GM12801 (cell line): ENCODE measurements around the gene SMIM20.

Experiments
- TF ChIP-seq, protein P1 (sequence below): IDR thresholded peaks from one replicate; pipeline ENCODE4 v1.5.1; 2011; ENCODE audit warnings: control low read depth; ENCODE audit not compliant: insufficient read length; ENCODE audit errors: extremely low read depth

The SMIM20 gene

GRCh38 chr4:25976780-25977179, 62.8 kb downstream of the SMIM20 start:
- TF ChIP-seq, protein P1, sequence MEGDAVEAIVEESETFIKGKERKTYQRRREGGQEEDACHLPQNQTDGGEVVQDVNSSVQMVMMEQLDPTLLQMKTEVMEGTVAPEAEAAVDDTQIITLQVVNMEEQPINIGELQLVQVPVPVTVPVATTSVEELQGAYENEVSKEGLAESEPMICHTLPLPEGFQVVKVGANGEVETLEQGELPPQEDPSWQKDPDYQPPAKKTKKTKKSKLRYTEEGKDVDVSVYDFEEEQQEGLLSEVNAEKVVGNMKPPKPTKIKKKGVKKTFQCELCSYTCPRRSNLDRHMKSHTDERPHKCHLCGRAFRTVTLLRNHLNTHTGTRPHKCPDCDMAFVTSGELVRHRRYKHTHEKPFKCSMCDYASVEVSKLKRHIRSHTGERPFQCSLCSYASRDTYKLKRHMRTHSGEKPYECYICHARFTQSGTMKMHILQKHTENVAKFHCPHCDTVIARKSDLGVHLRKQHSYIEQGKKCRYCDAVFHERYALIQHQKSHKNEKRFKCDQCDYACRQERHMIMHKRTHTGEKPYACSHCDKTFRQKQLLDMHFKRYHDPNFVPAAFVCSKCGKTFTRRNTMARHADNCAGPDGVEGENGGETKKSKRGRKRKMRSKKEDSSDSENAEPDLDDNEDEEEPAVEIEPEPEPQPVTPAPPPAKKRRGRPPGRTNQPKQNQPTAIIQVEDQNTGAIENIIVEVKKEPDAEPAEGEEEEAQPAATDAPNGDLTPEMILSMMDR: no peak

DNA sequence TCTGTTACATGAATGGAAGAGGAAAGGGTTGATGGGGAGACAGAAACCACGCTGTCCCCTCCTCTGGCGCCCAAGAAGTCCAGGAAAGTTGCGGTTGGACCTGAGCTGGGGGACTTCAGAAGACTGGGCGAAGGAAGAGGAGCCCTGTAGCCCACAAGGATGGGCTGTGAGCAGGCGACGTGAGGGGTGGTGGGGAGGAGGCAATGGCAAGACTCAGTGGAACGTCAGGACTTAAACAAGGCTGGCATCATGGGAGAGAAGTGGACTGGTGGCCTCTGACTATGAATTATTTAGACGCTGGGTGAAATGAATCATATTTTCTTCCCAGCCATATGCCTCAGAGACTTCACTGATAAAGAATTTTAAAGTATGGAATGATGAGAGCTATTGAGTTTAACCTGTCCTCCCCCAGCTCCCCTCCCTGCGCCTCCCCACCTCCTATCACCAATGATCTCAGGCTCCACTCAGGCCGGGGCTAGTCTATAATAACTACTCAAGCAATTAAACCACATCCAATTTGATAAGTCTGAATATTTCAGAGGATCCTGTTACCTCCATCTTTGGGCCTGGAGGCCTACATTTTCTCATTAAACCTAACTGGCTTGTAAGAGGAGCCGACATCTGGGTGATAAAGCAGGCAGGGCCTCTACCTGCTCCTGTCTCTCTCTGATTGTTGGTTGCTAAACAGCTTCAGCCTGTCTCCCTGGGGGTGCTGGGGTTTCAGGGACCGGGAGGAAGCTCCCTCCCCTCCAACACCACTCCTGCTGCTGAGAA, 63.6 kb downstream of the SMIM20 start:
- TF ChIP-seq, protein P1: no peak

- TF ChIP-seq, protein P1: no peak
Observed at GRCh38 chr4:25978327-25978726, 64.3 kb downstream of the SMIM20 start.
